Esophagus mucosa (tissue), 1 donor: ENCODE results near the gene ACAT1. TPM values are rescaled to one million over a fixed set of nuclear protein-coding genes. Genes with fewer than 3 reads are reported as not detected.
"Not testable (repeated sequence)": the region's sequence is repeated elsewhere in the genome, so short reads cannot be mapped to it uniquely, and the experiment has no call there.

Experiments
- ATAC-seq: fragments of 200-7000 bp; cut with Tn5 transposase; one replicate; pipeline ENCODE4 v1.9.1; 2020
- total RNA-seq: library from RNA; stranded (reverse); gene quantifications from one replicate; pipeline ENCODE4 v1.2.4, GENCODE V29; 2023
- donor health status: DM: yes; HTN: yes; CAD: no.

ACAT1 gene
- total RNA-seq, 1 donor from 2014 or later: 27.7 TPM

DNA sequence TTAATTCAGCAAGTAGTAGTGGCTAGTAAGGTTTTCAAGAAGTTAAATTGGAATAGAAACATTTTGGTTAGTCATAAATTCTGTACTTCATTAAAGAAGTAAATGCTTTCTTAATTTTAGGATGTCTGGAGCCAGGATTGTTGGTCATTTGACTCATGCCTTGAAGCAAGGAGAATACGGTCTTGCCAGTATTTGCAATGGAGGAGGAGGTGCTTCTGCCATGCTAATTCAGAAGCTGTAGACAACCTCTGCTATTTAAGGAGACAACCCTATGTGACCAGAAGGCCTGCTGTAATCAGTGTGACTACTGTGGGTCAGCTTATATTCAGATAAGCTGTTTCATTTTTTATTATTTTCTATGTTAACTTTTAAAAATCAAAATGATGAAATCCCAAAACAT is 25.8 kb downstream of the ACAT1 start:
- no peak for ATAC-seq

- ATAC-seq: no peak
Measured at GRCh38 chr11:108148556-108148955, 27.2 kb downstream of the ACAT1 start.

- ATAC-seq: no peak
Measured at GRCh38 chr11:108154591-108154990, 33.2 kb downstream of the ACAT1 start.

DNA sequence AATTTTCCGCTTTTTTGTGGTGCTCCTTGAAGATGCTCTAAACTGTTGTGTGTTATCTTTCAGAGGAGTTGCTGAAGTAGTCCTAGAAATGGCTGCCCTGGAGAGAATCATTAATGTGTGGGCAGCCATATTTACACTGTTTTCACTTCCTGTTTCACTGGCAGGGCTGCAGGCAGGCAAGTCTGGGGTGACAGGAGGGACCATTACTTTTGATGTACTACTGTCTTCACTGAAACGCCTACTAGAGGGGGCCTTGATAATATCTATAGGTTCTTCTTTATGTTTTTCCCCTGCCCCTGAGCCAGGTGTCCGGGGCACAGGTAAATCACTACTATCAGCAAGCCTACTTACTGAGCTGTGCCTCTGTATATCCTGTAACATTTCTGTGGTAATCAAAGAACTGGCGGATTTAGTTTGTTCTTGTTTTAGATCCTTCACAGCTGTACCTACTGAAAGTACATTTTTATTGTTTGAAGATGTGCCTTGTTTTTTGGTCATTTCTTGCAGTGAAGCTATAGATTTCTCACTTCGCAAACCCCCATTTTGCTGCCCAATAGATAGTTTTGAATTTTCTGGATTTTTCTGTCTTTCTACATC is 39.7 kb downstream of the ACAT1 start:
- ATAC-seq: peak; percentile 23

DNA sequence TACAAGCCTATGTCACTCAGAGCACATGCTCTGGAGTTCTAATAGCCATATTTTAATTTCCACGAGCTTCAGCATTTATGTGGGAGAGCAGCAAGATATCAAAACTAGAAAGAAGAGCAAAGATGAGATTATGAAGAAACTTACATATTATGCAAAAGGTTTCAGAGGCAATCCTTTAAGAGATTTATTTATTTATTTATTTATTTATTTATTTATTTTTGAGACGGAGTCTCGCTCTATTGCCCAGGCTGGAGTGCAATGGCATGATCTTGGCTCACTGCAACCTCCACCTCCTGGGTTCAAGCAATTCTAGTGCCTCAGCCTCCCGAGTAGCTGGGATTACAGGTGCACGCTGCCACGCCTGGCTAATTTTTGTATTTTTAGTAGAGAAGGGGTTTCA is 41.5 kb downstream of the ACAT1 start:
- not testable (repeated sequence) for ATAC-seq

- no peak for ATAC-seq
Measured at GRCh38 chr11:108167624-108168023, 46.3 kb downstream of the ACAT1 start.

- no peak for ATAC-seq
Measured at GRCh38 chr11:108170184-108170583, 48.8 kb downstream of the ACAT1 start.

DNA sequence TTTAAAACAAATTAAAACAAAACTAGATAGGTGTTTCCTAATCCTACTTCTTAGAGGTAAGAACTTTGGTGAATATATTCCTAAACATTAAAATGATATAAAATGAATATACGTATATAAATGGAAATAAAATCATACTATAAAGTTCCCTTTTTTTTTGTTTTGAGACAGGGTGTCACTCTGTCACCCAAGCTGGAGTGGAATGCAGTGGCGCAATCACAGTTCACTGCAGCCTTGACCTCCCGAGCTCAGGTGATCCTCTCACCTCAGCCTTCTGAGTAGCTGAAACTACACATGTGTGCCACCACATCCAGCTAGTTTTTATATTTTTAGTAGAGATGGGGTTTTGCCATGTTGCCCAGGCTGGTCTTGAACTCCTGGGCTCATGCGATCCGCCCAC is 56.2 kb downstream of the ACAT1 start:
- ATAC-seq: no peak

DNA sequence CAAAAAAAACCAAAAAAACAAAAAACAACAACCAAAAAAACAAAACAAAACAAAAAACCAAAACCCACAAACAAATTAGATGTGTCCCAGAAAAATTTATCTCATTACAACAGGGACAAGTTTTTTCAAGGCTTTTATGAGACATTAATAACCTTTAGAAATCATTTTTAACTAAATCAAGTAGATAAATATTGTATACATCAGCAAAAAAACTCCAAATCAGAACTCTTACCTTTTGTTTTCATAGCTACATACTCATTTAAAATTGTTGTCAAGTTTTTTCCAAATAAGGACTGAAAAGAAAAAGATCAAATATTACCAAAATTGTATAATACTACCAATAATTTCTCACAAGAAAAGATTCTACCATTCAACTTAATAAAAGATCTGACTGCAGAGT is 72.4 kb downstream of the ACAT1 start:
- ATAC-seq: no peak

- no peak for ATAC-seq
Measured at GRCh38 chr11:108196901-108197300, 75.5 kb downstream of the ACAT1 start.

Other genes with a start within 250 kb of the ACAT1 start
- gene RAB39A, start 193.1 kb upstream of the ACAT1 start, total RNA-seq: not detected
- 23.4 TPM for gene CUL5, start 112.7 kb upstream of the ACAT1 start, total RNA-seq
- gene NPAT, start 101.1 kb downstream of the ACAT1 start, total RNA-seq: 7.9 TPM
- 21.8 TPM for gene ATM, start 101.5 kb downstream of the ACAT1 start, total RNA-seq